ENCODE data around the gene ZSCAN22.

DNA sequence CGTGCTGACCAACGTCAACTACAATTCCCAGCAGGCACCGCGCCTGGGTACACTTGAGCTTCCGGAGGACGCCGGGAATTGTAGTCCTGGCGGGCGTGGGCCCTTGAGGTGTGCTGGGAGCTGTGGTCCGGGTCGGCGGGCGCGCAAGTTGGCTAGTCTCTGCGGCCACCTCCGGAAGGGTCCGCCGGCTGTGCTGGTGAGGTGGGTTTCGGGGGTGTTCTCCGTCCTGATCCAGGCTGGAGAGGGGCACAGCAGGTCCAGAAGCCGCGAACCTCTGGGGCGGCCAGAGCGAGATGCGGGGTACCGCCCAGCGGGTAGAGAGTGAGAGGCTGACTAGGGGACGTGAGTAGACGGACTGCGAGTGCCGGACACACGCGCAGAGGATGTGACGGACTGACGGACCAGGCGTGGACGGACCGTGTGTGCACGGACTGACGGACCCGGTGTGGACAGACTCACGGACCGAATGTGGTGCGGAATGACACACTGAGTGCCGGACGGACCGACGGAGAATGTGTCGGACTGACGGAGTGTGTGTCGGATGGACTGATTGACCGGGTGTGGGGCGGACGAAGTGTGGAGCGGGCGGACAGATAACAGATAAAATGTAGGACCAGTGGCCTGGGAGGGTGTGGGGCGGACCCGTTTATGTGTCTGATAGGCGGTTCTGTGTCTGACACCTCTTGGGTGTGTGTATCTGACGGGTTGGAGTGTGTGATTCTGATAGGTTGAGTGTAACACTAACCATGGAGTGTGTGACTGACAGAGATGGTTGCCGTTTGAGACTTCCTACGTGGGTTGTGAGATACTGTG, at the start of gene ZSCAN22:
- TF ChIP-seq POLR2A (IDR thresholded peaks at IDR 0.05; ENCODE audit: low read depth, low read length), result 0 out of 2 replicates have a peak, but pooled peaks have one; percentile 69
- peak; percentile 76; the same call in 1 of the 2 replicates for TF ChIP-seq POLR2AphosphoS5 (IDR thresholded peaks at IDR 0.05; ENCODE audit: low read depth, low read length)
- TF ChIP-seq TAF1 (IDR thresholded peaks at IDR 0.05; ENCODE audit: borderline replicate concordance, low read depth, low read length), result peak; percentile 12; the same call in 1 of the 2 replicates

Measured in GM12892 (cell line).